Lung microvascular endothelial cell (primary cell): ENCODE measurements around the gene PPTC7. TPM values are rescaled to one million over a fixed set of nuclear protein-coding genes. Genes with fewer than 3 reads are reported as not detected.
A peak's percentile ranks its signal among the peaks of the same experiment; 100 is the strongest.
"Not testable (repeated sequence)": the region's sequence is repeated elsewhere in the genome, so short reads cannot be mapped to it uniquely, and the experiment has no call there.

ENCODE experiments used
- DNase-seq, 2 donors: peaks; one replicate each; pipeline versions ENCODE4 v3.0.0 to v3.0.0-alpha.2; 2010; ENCODE audit warnings: low read depth in 2 of 2
- total RNA-seq: library from RNA; depleted of rRNA; stranded (reverse); fragments of >200 nt; gene quantifications from 2 replicates; pipeline ENCODE4 v1.2.1, GENCODE V29; 2014

The PPTC7 gene
- total RNA-seq, 1 donor from 2014 or later, result 8.3 TPM

DNA sequence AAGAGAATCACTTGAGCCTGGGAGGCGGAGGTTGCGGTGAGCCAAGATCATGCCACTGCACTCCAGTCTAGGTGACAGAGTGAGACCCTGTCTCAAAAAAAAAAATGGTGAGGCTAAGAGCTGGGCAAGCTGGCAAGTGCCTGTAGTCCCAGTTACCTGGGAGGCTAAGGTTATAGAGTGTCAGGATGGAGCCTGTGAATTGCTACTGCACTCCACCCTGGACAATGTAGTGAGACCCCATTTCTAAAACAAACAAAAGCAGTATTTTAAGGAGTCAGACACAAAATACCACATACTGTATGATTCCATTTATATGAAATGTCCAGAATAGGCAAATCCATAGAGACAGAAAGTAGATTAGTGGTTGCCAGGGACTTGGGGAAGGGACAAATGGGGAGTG, 4.0 kb upstream of the PPTC7 start:
- DNase-seq, result not testable (repeated sequence)

DNA sequence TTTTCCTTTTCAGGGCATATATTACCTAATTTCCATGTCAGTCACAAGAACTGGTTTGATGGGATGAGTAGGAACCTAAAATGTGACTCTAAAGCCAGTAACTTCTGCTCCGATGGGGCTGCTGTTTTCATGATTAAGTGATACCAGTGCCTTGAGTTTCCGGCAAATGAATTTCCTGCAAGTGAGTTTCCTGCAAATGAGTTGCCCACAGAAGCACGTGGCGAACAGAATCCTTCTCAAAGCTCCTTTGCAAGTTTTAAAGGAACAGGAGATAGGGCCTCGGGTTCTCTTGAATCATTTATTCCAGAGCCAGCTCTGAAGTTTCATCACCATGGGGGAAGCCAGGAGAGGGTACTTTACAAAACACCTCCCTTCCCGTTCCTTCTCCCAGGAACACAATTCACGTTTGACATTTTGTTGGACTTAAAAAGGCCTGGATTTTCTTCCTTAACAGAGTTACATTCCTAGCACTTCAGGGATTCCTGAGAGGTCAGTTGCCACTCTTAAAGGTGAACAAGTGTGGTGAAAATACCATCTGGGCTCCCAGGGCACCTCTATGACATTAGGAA, 2.2 kb upstream of the PPTC7 start:
- peak in 1 of 2 donors; percentile 78 for DNase-seq

DNA sequence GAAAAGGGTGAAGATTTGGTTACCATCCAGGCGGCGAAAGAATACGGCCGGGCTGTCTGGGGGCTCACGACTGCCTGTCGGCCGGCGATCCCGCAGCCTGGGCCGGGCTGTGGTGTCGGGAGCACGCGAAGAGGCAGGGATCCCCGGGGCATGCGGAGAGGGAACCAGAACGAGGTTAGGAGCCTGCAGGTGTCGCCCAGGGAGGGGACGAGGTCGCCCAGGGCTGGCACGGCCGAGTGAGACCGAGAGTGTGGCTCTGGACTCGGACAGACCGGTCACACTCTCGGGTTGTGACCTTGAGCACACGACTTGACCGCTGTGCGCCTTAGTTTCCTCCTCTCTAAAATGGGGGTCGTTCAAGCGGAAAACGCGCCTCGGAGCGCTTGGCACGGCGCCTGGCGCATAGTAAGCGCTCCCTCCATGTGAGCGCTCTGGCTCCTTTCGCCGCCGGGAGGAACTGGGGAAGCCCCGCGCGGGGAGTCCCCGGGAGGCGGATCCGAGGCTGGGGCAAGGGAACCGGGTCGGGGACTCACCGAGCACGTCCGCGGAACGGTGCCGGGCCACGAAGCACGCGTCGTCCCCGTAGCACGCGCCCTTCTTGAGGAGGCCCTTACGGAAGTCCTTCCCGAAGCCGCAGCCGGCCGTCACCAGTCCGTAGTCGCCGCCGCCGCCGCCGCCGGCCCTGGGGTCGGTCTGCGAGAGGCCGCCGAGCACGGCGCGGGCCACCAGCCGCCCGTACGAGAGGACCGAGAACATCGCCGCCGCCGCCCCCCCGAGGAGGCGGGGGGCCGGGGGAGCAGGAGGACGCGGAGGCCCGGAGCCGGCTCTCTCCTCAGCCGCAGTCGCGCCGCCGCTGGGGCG, 612 bp downstream of the PPTC7 start:
- peak; percentile 68 to 75 for DNase-seq

DNA sequence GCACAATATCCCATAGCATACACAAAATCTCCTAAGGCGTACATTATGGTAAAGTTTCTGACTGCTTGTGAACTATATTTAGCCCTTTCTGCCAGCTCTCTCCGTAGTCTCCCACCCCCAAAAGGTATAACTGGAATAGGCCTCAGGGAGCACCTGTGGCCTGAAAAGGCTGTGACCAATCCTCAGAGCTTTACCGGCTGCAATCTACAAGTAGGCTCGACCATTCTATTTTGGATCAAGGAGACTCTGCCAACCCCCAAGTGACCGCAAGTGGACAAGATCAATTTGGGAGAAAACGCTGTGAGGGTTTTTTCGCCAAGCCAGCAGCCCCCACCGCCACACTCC, 1.2 kb downstream of the PPTC7 start:
- no peak for DNase-seq

DNA sequence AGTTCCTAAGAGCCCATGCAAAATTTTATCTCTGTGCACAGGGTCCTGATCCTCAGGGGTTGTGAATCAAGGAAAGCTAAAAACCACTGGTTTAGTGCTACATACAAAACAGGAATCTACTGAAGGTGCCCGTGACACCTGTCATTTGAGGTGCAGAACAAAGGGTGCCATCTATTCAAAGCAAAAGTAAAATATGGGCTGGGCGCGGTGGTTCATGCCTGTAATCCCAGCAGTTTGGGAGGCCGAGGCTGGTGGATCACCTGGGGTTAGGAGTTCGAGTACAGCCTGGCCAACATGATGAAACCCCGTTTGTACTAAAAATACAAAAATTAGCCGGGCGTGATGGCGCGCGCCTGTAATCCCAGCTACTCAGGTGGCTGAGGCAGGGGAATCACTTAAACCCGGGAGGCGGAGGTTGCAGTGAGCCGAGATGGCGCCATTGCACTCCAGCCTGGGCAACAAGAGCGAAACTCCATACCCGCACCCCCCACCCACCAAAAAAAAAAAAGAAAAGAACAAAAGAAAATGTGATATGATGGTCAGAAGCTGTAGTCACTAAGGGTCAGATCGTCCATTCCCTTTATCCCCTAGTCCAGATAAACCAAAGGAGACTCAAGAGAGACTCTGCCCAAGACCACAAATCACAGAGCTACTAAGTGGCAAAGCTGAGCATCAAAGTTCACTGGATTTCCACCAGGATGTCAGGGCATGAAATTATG, 3.4 kb downstream of the PPTC7 start:
- DNase-seq, result no peak

DNA sequence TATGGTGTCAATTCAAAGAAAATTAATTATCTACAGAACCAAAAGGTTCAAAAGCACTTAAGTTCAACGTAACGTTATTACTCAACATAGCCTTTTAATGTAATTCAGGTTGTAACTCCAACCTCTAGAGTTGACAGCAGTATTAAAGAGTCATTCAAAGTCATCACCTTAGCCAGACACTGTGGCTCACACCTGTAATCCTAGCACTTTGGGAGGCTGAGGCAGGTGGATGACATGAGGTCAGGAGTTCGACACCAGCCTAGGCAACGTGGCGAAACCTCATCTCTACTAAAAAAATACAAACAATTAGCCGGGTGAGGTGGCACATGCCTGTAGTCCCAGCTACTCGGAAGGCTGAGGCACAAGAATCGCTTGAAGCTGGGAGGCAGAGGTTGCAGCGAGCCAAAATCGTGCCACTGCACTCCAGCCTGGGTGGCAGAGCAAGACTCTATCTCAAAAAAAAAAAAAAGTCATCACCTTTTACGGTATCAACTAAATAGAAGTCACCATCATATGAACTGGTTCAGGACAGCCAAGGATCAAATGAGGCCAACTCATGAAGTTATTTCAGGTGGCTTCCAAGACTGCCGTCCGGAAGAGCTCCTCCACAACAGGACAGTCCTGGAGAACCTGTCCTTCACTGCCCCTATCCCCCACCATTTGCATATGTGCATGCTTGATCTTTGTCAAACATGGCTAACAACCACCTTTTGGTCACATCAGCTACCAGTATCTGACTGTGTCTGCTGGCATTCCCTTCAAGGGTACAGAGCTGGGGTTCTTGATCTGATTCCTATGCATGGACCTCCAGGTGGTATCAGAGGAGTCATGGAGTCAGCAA, 4.2 kb downstream of the PPTC7 start:
- DNase-seq, result no peak

DNA sequence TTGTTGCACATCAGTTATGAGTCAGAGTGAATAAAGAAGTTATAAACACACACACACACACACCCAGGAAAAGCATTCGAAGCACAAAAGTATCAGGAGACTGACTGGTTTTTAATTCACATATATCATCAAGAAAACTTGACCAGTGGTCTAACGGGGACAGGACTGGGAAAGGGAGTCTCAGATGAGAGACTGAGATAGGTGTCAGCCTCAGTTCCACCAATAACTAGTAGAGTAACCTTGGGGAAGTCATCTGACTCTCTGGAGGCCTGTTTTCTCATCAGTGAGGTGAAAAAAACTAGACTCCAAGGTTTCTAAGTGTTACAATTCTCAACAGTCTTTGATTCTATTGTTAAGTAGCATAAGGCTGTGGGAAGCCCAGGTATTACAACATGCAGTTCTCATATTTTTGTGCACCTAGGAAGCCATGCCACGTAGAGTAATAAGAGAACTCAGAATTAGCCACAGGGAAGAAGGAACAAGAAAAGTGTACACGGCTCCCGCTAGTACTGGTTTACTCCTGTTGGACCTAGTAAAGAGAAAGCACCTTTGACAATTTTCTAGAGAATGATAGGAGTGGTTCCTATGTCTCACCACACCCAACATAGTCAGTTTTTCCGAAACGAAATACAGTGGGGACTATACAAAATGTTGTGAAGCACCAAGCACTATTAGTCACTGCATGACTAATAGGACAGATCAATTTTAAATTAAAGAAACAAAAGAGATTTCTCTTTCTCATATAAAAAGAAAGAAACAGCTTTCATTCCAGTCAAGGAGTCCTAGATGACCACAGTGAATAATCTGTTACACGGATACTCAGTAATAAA, 5.0 kb downstream of the PPTC7 start:
- DNase-seq, result peak; percentile 65 to 79

DNA sequence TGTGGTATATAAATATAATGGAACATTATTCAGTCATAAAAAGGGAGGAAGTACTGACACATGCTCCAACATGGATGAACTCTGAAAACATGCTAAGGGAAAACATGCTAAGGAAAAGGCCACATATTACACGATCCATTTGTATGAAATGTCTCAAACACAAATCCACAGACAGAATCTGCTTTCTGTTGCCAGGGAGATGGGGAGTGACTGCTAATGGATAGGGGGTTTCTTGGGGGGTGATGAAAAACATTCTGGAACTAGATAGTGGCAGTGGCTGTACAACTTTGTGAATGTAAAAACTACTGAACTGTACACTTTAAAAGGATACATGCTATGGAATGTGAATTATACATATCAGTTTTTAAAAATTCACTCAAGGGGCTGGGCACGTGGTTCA, 6.6 kb downstream of the PPTC7 start:
- DNase-seq, result no peak

DNA sequence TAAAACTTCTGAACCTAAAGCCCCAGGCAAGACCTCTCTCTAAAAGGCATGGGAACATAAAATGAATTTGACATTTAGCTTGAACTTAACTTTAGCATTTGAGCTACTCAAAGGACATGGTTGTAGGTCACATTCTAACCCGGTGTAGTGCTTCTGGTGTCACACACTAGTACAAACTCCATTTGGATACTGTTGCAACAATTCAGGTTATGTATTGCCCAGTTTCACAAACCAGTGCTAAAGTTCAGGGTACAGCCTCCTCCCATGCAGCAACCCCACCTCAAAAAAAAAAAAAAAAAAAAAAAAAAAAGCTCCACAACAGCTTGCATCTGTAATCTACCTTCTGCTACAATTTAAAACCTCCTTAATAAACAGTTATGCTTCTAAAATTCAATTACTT, 7.8 kb downstream of the PPTC7 start:
- DNase-seq, result no peak

DNA sequence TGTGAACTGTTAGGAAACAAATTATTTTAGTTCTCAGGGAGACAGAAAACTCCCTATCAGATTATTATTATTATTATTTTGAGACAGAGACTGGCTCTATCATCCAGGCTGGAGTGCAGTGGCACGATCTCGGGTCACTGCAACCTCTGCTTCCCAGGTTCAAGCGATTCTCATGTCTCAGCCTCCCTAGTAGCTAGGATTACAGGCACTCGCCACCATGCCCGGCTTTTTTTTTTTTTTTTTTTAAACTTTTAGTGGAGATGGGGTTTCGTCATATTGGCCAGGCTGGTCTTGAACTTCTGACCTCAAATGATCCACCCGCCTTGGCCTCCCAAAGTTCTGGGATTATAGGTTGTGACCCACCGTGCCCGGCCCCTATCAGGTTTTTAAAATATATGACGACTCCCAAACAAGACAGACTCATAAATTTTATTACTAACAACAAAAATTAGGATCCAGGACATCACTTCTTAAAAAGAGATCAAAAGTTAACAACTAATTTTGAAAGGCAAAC, 8.3 kb downstream of the PPTC7 start:
- not testable (repeated sequence) for DNase-seq

DNA sequence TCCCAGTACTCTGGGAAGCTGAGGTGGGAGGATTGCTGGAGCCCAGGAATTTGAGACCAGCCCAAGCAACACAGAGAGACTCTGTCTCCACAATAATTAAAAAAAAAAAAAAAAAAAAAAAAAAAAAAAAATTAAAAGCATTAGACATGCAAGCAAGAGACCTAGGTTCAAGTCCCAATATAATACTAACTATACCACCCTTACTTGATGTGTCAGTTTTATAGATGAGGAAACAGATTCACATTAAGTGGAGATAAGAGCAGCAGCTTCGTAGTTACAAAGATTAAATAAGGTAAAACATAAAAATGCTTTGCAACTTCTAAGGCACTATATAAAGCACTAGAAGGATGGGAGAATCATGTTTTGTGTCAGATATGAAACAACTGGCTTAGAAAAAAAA, 9.1 kb downstream of the PPTC7 start:
- no peak for DNase-seq

DNA sequence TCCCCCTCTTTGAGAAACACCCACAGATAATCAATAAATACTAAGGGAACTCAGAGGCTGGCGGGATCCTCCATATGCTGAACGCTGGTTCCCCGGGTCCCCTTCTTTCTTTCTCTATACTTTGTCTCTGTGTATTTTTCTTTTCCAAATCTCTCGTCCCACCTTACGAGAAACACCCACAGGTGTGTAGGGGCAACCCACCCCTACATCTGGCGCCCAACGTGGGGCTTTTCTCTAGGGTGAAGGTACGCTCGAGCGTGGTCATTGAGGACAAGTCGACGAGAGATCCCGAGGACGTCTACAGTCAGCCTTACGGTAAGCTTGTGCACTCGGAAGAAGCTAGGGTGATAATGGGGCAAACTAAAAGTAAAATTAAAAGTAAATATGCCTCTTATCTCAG, 12.3 kb downstream of the PPTC7 start:
- not testable (repeated sequence) for DNase-seq

DNA sequence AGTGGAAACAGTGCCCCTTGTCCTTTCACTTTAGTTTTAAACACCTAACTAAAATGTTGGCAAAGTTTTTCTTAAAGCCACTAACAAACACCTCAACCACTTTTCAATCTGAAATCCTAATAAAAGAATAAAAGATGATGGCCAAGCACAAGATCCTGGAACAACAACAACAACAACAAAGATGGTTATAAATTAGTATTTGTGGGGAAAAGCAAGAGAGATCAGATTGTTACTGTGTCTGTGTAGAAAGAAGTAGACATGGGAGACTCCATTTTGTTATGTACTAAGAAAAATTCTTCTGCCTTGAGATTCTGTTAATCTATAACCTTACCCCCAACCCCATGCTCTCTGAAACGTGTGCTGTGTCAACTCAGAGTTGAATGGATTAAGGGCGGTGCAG, 13.3 kb downstream of the PPTC7 start:
- DNase-seq, result not testable (repeated sequence)

DNA sequence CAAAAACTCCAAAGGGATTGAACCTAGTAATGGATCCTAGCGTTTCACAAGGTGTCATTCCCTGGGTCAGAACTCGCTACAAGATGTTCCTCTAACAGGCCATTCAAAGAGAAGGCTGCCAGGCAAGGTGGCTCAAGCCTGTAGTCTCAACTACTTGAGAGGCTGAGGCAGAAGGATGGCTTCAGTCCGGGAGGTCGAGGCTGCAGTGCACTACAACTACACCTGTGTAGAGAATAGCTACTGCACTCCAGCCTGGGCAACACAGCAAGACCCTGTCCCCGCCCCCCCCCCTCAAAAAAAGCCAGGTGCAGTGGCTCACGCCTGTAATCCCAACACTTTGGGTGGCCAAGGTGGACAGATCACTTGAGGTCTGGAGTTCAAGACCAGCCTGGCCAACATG, 14.4 kb downstream of the PPTC7 start:
- no peak for DNase-seq

DNA sequence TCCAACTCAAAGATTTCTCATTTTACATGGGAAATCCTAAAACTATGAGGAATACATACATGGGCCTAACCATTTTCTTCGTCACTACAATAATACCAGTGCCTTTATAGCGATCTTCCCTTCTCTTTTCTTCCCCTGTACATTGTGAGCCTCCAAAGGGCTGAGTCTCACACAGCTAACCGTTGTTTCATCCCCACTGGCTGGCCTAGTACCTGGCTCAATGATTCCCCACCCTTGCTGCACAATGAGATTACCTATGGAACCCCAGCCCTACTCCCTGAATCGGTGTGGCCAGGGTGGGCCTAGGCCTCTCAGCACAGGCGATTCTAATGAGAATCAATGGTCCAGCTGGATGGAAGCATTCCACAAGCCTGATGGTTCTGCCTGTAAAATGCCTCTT, 16.1 kb downstream of the PPTC7 start:
- no peak for DNase-seq

DNA sequence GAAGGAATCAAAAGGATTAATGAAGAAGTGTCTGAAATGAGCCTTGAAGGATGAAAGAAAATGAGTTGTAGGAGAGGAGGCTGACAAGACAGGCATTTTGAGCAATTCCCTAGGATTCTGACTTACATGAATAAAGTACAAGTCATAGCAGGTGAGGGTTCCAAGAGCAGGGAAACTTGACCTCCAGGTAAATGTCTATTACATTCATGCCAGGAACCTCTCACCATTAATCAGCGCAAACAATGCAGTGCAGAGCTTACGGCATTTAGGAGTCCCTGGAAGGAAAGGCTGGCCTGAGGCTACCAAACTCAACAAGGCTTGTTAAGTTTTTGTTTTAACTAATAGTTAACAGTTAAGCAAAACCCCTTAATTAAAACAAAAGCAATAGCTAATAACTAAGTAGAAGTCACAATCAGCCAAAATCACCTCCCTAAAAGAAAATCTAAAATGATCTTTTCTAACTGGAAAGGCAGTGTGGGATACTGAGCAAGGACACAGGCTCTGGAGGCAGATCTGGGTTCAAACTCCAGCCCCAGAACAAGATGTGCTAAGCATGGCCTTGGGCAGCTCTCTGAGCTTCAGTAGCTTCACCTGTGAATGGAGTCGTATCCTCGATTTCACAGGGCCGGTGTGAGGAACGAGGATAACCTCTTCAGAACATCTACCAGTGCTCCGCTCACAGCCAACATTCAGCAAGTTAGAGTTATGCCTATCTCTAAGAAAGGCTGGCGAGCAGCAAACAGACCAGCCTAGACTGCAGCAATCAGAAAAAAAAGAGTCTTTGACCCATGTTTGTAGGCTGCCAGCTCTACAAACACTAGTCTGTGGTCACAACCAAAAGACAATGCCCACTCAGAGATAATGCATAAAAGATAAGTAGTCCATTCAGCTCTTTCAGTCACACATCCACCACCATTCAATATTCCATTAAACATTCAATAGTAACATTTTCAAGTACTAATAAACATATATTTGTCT, 16.9 kb downstream of the PPTC7 start:
- no peak for DNase-seq

DNA sequence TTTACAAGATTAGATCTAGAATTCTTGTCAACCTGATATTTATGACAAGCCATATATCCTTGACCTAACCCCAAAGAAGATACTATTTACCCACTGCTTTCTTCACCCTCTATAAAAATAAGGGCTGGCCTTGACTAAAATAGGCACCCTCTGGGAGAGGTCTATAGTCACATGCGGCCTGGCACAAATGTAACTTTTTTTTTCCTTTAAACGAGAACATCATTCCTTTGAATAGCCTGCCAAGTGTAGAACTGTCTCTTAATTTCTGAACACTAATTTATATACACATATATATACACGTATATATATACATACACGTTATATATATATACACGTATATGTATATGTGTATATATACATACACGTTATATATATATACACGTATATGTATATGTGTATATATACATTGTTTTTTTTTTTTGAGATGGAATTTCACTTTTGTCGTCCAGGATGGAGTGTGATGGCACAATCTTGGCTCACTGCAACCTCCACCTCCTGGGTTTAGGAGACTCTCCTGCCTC, 18.6 kb downstream of the PPTC7 start:
- no peak for DNase-seq

DNA sequence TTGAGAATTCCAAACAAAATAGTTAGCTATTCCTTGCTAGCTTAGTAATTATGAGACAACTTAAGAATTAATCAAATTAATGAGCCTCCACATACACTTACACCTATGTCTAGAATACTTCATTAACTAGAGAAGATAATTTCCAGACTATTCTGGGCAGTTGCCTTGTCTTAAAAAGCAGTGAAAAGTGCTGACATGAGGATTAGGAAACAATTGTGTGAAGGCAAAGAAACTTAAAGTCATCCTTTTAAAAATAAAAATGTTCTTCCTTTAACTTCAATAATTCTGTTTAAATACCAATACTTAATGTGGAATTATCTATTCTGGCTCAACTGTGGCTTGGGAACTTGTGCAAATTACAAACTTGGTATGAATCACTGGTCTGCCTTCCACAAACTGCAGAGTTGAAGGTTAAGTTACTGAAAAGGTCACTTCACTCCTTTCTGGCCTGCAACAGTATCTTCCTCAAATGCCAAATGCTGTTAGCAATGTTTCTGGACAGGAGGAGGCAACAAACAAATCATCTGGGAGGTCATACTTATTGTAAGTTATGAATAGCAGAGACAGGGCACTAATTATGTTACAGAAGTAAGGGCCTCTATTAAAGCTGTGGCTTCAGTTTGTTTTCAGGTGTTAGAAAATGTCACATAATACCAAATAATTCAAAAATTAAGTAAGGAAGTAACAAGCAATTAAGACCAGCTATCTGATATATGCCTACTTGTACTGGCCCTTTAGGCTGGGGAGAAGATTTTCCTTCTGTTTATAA, 19.2 kb downstream of the PPTC7 start:
- DNase-seq, result peak in 1 of 2 donors; percentile 42
